Endometrial microvascular endothelial cells (primary cell): ENCODE measurements around the gene FOXS1. TPM values are rescaled to one million over a fixed set of nuclear protein-coding genes. Genes with fewer than 3 reads are reported as not detected.
"Not testable (repeated sequence)": the region's sequence is repeated elsewhere in the genome, so short reads cannot be mapped to it uniquely, and the experiment has no call there.

Source experiments
- in situ Hi-C: cut with HindIII; loops from 2 replicates; pipeline ENCODE4 v1.10.0; 2017; ENCODE audit warnings: low sequenced_read_pairs, low pct_unique_long_range_greater_than_20kb; ENCODE audit errors: inconsistent ontology term
- total RNA-seq: library from RNA; depleted of rRNA; stranded (reverse); fragments of >200 nt; gene quantifications from one replicate; pipeline ENCODE4 v1.2.3, GENCODE V29; 2015; ENCODE audit errors: inconsistent ontology term

The FOXS1 gene
- total RNA-seq, 1 donor from 2014 or later: not detected

DNA sequence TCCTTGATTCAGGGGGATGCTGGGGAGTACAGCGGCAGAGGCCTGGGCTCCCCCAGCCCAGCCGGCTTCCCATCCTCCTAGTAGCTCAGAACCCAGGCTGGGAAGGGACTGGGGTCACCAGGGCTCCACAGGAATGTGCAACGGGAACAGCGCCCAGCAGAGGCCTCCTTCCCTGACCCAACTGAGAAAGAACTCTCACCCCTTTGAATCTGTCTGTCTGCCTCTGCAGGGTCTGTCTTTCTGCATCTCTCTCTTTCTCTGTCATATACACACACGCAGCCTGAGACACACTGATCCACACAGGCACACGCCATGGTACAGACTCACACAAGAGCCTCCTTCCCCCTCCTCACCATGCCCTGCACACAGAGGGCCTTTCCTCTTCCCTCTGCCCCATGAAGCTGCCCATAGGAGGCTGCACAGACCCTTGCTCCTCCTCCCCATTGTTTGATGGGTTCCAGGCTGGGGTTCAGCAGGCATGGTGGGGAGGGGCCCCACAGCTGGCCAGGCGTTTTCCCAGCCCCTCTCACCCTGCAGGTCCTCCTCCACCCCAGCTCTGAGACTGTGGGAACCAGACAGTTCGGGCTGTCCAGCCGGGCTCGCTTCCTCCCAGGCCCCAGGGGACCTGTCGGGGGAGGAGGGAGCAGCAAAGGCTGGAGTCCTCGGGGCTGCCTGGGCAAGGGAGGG is 2.8 kb downstream of the FOXS1 start:
- in situ Hi-C loops: no loop called here

DNA sequence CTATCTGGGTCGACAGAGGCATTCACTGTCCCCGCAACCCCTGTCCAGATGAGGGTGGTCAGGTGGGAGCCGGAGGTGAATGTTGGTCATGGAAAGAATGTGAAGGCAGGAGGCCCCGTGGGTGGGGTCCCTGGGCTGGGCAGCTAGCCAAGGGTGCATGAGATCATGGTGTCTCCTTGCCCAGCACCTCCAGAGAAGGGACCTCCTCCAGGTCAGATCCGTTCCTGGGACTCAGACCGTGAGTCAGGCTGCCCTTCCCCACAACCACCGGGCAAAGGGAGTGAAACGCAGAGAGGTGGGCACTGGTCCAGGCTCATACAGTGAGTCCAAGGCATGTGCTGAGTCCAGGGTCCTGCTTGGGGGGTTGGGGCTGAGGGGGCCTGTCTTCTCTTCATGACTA is 3.5 kb downstream of the FOXS1 start:
- in situ Hi-C loops: no loop called here

DNA sequence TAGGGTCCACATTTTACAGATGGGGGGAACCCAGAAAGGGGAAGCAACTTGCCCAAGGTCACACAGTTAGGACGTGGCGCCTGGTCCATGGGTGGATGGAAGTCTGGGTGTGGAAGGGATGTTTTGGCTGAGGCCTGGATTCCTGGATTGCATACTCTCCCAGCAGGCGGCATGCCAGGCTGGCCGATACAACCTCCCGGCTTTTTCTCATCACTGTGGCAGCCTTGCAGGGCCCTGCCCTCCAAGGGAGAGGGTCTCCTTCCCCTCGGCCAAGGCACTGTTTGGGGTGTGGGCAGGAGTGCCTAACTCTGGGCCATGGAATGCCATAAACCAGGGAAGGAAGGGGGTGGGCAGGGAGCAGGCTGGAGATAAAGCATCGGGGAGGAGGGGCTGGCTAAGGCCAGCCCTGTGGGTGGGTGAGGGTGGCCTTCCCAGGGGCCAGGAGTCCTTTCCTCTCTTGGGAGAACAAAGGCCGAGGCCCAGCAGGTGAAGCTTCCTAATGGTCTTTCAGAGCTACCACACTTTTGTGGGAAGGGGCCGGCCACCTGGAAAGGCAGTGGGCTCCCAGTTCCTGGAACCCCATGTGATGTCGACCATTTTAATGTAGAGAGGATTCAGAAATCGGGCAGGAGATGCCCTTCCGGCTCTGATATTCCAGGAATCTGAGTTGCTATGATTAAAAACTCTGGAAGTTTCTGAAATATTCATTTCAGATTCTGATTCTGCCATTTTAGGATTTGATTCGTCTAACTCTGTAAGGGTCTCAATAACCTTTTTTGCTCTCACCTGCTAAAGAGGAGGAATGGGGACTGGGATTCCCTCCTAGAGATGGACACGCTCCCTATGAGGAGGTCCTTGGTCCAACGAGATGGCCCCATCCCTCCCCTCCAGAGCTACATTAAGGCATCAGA is 4.2 kb downstream of the FOXS1 start:
- in situ Hi-C loops: no loop called here

DNA sequence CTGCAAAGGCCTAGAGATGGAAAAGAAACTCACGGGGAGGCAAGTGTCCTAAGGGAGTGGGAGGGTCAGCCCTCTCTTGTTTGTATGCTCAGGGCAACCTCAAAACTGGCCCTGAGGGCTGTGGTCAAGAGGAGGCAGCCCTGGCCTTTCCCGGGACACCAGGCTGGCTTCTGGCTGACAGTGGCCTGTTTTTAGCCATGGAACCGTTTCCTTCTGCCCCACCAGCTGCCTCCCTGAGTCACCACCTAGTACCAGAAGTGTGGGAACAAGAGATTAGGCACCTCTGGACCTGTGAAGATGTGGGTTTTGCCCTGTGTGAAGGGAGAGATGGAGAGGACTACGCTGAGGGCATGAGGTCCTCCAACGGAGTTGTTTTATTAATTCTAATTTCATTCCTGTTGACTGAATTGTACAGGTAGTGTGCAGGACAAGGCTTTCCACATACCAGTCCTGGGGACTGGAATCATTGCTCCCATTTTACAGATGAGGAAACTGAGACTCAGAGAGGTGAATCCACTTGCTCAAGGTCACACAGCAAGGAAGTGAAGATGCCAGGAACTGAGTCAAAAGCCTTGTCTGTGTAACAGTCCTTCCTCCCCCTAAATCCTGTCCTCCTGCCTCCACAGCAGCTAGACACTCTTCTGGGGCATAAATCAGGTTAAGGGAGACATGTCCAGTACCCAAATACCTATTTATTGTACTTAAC is 5.5 kb downstream of the FOXS1 start:
- in situ Hi-C loops: no loop called here

DNA sequence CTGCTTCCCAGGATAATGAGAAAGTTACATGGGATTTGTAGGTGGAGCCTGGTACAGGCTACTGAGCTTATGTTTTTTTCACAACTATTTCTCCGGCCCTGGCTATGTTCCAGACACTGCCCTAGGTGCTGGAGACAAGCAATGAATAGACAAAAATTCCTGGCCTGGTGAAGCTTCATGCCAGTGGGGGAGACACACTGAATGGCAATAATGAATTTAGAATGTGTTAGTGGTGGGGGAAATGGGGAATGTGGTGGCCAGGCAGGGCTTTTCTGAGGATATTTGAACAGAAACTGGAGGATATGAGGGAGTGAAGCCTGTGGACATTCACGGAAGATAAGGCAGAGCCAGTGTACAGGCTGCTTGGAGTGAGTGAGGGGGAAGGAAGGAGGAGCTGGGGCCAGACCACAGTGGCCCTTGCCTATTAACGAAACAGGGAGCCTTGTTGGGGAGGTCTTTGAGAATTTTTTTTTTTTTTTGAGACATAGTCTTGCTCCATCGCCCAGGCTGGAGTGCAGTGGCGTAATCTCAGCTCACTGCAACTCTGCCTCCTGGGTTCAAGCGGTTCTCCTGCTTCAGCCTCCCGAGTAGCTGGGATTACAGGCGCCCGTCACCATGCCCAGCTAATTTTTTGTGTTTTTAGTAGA is 6.6 kb downstream of the FOXS1 start:
- in situ Hi-C loops: no loop called here

DNA sequence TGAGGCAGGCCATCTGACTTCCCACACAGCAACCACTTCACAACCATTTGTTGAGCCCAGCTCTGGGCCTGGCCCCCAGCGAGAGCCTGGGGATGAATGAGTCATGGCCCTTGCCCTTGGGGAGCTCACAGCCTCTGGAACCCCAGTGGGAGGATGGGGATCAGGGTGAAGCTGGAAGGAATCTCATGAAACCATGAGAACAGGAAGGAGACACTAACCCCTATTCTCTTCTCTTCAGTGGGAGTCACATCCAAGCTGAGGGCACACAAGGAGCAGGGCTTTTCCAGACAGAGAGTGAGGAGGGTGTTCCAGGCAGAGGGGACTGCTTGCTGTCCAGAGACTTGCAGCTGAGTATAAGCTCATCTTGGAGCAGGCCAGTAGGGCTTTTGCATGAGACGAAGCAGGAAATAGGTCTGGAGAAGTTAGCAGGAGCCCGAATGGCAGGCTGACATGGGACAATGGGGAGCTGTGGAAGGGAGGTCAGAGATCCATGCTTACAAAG is 7.5 kb downstream of the FOXS1 start:
- in situ Hi-C loops: no loop called here

DNA sequence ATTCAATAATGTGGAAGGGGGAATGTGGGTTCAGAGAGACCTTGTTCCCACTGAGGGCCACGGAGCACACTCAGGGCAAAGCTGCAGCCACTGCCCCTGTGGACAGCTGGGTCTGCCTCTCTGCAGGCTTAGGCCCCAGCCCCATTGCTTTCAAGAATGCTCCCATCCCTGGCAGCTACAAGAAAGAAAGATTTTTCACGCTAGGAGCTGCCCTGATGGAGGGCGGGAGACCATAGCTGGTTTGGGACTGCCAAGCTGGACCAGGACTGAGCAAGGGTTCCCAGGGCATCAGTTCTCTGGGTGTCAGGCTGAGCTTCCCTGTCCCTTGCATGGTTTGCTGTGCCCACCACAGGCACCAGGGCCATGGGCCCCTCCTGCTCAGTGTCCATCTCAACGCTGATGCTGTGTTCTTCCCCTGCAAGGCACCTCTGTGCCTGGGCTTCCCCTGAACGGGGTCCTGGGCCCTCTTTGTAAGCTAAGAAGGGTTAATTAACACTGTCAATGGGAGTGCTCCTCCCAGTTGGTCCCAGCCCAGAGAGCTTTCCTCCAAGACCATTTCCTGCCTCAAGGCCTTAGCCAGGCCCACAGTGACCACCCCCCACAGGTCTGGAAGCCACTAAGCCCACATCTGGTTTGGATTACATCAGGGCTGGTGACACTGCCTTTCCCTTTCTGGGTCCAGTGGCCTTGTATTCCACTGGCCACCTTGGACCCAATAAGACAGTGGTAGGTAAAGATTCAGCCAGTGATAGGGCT is 8.4 kb downstream of the FOXS1 start:
- in situ Hi-C loops: no loop called here

DNA sequence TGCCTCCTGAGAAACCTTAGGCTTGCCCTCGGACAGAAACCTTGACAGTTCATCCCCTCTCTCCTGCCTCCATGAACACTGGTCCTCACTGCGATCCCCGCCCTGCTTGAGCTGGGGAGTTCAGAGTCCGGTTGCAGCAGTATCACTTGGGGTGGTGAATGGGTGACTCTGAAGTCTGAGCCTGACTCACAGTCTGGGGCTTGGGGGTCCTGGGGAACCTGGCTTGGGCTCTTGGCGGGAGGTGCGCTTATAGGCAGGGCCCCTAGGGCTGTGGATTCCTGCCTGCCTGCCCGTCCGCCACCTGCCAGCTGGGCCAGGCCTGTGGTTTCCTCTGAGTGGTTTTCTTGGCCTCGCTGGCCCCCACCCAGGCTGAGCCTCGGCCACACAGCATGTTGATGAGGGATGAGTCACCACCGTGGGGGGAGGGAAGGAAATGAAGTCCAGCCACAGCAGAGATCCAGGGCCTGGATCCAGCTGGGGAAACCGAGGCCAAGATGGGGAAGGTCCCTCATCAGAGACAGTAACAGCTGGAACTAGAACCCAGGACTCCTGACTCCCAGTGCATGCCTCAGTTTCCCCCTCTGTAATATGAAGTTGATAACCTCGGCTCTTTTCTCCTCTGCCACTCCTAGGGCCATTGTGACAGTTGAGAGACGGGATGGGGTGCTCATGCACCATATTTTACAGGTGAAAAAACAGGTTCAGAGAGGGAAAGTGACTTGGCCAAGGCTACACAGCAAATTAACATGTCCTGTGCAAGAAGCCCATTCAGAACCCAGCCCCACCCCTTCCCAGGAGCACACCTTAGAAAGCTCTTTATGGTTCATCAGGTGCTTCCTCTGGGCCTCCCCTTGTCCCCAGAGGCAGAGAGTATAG is 9.2 kb downstream of the FOXS1 start:
- in situ Hi-C loops: no loop called here

DNA sequence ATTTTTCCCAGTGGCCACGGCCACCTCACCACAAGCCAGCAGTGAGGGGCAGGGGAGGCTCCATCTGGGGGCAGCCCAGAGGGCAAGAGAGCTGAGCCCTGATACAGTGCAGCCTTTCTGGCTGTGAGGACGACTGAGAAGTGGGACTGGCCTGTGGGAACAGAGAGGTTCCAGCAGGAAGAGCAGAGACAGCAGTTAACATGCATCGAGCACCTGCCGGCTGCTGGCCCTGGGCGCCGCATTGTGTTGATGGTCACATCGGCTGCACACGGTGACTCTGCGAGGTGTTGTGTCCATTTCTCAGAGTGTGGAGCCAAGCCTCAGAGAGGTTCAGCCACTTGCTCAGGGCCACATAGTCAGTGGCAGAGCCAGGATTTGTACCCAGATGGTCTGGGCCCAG is 9.8 kb downstream of the FOXS1 start:
- in situ Hi-C loops: no loop called here

DNA sequence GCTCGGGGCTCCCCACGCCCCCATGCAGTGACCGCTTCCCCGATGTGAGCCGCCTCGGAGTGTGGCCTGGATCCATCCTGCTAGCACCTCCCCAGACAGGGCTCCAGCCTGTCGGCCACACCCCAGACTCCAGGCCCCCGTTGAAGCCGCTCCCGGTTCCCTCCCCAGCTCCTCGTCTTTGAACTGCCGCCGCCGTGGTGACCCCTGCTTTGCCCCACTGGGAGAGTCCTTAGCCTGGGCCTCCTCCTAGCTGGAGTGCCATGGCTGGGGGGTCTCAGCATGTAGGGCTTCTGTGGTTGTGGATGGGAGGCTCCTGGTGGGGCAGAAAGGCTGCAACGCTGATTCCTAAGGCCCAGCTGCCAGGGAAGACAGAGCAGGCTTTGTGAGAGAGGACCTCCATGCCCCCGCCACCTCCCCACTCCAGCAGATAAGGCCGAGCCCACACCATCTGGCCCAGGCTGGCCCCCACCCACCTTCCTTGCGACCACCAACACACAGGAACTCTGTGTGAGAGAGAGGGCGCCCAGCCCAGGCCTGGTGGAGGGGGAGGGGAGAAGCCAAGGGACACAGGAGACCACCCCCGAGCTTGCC is 11.4 kb downstream of the FOXS1 start:
- in situ Hi-C loops: no loop called here

DNA sequence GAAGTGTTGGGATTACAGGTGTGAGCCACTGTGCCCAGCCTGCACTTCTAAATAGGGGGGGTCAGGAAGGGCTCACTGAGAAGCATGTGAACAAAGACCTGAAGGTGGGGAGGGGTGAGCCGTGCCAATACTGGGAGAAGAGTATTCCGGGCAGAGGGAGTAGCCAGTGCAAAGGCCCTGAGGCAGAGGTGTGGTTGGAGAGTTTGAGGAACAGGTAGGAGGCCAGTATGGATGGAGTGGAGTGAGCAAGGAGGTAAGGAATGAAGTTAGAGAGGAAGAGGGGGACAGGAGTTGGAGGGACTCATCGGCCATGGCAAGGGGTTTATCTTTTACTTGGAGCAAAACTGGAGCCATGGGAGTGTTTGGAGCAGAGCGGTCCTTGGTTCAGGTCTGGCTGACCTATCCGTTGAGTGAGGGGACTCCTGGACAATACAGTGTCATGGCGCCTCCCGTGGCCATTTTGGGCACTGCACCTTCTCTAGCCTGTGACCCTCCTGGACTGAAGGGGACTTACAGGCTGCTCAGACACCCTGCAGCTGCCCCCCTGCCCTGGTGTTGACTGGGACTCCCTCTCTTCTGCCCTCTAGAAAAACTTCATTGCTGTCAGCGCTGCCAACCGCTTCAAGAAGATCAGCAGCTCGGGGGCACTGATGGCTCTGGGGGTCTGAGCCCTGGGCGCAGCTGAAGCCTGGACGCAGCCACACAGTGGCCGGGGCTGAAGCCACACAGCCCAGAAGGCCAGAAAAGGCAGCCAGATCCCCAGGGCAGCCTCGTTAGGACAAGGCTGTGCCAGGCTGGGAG is 12.1 kb downstream of the FOXS1 start:
- in situ Hi-C loops: no loop called here

DNA sequence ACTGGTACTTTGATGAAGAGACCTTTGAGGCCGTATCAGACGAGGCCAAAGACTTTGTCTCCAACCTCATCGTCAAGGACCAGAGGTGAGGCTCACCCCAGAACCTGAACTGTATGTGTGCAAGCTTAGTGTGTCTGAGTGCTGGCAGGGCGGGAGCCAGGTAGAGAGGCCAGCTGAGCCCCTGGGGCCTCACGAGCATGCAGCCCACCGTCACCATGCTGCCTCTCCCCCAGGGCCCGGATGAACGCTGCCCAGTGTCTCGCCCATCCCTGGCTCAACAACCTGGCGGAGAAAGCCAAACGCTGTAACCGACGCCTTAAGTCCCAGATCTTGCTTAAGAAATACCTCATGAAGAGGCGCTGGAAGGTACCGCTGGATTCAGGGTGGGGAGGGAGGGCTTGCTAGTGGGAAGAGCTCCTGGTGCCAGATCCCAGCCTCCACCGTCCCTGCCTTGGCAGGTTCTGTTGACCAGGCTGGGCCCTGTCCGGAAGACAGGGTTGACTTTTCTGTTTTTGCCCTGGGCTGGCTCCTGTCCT is 13.6 kb downstream of the FOXS1 start:
- in situ Hi-C loops: no loop called here

DNA sequence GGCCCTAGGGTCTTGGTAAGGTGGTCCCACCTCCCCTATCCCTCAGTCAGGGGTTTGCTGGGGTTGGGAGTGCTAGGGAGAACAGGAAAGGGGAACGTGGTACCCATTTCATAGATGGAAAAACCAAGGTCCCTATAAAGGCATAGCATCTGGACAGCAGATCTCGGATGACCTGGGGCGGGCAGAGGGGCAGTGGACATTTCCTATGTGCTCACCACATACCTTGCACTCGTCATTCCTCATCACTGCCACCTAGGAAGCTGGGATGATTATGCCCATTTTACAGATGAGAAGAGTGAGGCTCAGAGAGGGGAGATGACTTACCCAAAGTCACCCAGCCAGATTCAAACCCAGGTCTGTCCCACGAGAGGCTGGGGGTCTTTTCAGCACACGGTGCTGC is 14.2 kb downstream of the FOXS1 start:
- in situ Hi-C loops: no loop called here

DNA sequence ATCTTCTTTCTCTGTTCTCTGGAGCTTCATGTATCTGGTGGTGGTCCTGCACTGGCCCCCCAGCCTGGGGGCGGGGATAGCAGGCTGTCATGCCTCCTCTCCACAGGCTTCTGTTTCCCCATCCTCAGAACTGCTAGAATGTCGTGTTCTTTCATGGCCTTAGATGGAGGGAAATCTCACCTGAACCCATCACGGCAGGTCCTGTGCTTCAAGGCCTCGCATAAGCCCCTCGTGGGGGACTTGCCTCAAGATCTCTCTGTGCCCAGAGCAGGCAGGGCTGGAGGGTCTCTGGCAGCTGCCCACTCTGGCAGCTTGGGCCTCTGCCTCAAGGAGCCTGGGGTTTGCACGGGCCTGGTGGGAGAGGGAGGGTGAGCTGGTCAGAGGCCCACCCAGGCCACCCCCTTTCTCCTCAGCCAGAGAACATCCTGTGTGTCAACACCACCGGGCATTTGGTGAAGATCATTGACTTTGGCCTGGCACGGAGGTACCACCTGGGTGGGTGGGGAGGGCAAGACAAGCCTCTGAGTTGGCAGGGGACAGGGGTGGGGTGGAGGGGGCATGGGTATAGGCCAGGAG is 14.9 kb downstream of the FOXS1 start:
- in situ Hi-C loops: no loop called here

DNA sequence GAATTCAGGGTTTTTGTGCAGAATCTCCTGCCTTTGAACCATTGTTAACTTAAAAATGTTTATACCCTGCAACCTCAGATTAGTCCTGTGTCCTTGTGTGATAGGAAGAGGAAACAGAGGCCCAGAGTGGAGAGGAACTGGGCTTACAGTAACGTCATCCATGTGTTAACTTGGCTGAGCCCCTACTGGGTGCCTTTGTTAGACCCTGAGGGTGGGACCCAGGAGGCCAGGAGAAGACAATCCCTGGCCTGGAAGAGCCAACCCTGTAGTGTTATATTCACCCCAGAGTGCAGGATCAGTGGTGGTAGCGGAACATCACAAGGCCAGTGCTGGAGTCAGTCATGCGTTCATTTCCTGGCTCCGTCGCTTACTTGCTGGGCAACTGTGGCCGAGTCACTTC is 15.7 kb downstream of the FOXS1 start:
- in situ Hi-C loops: no loop called here

DNA sequence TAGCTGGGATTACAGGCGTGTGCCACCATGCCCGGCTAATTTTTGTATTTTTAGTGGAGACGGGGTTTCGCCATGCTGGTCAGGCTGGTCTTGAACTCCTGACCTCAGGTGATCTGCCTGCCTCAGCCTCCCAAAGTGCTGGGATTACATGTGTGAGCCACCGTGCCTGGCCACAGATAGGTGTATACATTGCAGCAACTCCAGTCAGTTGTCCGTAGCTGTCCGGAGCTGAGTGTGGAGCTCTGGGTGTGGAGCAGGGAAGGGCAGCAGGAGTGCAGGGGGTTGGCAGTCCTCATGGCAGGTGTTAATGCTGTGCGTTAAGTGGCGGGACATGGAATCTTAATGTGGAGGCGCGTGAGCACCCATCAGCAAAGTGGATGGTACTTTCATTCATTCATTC is 17.4 kb downstream of the FOXS1 start:
- in situ Hi-C loops: not testable (repeated sequence)
